HCT116 (cell line): ENCODE data around the gene MTA2. TPM values are rescaled to one million over a fixed set of nuclear protein-coding genes. Genes with fewer than 3 reads are reported as not detected.
A peak's percentile ranks its signal among the peaks of the same experiment; 100 is the strongest.

Experiments
- ATAC-seq: fragments of 200-7000 bp; cut with Tn5 transposase; 2 replicates; pipeline ENCODE4 v1.9.1; 2020; ENCODE audit warnings: mild to moderate bottlenecking, moderate library complexity
- BruUV-seq: library from RNA; stranded (reverse); fragments of 400-500 nt; replicated peaks from 2 replicates; lab custom pipeline; 2021; lab: Mats Ljungman, UMichigan
- CTCF ChIA-PET: fragments of 300-600 bp; sonication (Branson Sonifier 250); formaldehyde crosslinking; loops from one replicate; lab custom pipeline; 2021; ENCODE audit warnings: antibody characterized with exemption; lab: Charles Lee
- POLR2A ChIA-PET: fragments of 300-600, 350-600 bp; sonication (Branson Sonifier 250); formaldehyde crosslinking; loops from one replicate; lab custom pipeline; 2021; ENCODE audit warnings: antibody characterized with exemption; lab: Charles Lee
- RAD21 ChIA-PET, 2 experiments: fragments of 300-600 bp; sonication (Branson Sonifier 250); formaldehyde crosslinking; loops; one replicate each; lab custom pipeline; 2023; ENCODE audit warnings: low total read pairs in 2 of 2; ENCODE audit not compliant: uncharacterized antibody in 2 of 2, unreplicated experiment in 2 of 2, low non-redundant PET in 1 of 2; lab: Charles Lee
- DNase-seq: peaks from one replicate; pipeline ENCODE4 v3.0.0-alpha.2; 2010; ENCODE audit warnings: low read depth, low spot score
- H2AFZ ChIP-seq: fragments of 200-600 bp; shearing (Covaris generic), sonication (generic); 2 replicates; pipeline ENCODE4 v1.6.1; 2017; ENCODE audit warnings: low read depth, mixed run types, mixed read lengths, antibody characterized with exemption, low read length; ENCODE audit not compliant: poor library complexity, severe bottlenecking
- H3K27ac ChIP-seq: 2 replicates; pipeline ENCODE4 v1.5.1; 2012; ENCODE audit warnings: low read depth, low read length
- H3K27me3 ChIP-seq: fragments of 200-600 bp; sonication (generic); 2 replicates; pipeline ENCODE4 v1.6.1; 2016; ENCODE audit warnings: mixed run types, low read length, mixed read lengths; ENCODE audit not compliant: insufficient read depth
- H3K36me3 ChIP-seq, 2 experiments: fragments of 200-500 bp in 1 of 2; fragments of 200-600 bp in 1 of 2; sonication (Bioruptor generic) in 1 of 2; sonication (generic) in 1 of 2; 2 replicates each; pipeline versions ENCODE4 v1.5.1 to v1.6.1; 2014 to 2016; ENCODE audit warnings: low read length in 2 of 2, inconsistent platforms in 1 of 2, mixed read lengths in 1 of 2, mixed run types in 1 of 2; ENCODE audit not compliant: insufficient read depth in 2 of 2, control insufficient read depth in 1 of 2
- H3K4me1 ChIP-seq, 2 experiments: fragments of 200-600 bp in 1 of 2; sonication (generic) in 1 of 2; 2 replicates each; pipeline versions ENCODE4 v1.5.1 to v1.6.1; 2012 to 2017; ENCODE audit warnings: low read length in 2 of 2, inconsistent platforms in 1 of 2, mild to moderate bottlenecking in 1 of 2, mixed read lengths in 1 of 2, mixed run types in 1 of 2, moderate library complexity in 1 of 2; ENCODE audit not compliant: insufficient read depth in 2 of 2, control insufficient read depth in 1 of 2
- H3K4me2 ChIP-seq: fragments of 200-600 bp; sonication (generic); 2 replicates; pipeline ENCODE4 v1.6.1; 2017; ENCODE audit warnings: mixed run types, low read length, mixed read lengths
- H3K4me3 ChIP-seq, 2 experiments: fragments of 200-600 bp in 1 of 2; sonication (generic) in 1 of 2; replicated peaks in 1 of 2; 2 replicates each; pipeline ENCODE4 v1.5.1; 2011 to 2016; ENCODE audit warnings: low read length in 2 of 2, control low read depth in 1 of 2, low read depth in 1 of 2, mild to moderate bottlenecking in 1 of 2, mixed read lengths in 1 of 2, mixed run types in 1 of 2
- H3K79me2 ChIP-seq: fragments of 200-600 bp; sonication (generic); 2 replicates; pipeline ENCODE4 v1.6.1; 2017; ENCODE audit warnings: mild to moderate bottlenecking, mixed run types, low read length, moderate library complexity, mixed read lengths; ENCODE audit not compliant: insufficient read depth
- H3K9ac ChIP-seq: fragments of 200-600 bp; sonication (generic); 2 replicates; pipeline ENCODE4 v1.6.1; 2016; ENCODE audit warnings: low read length, mixed read lengths
- H3K9me2 ChIP-seq: fragments of 200-600 bp; sonication (generic), shearing (Covaris generic); 2 replicates; pipeline ENCODE4 v1.6.1; 2017; ENCODE audit warnings: mixed run types, mild to moderate bottlenecking, moderate library complexity; ENCODE audit not compliant: insufficient read depth
- H3K9me3 ChIP-seq, 2 experiments: fragments of 200-500 bp in 1 of 2; fragments of 200-600 bp in 1 of 2; sonication (Bioruptor generic) in 1 of 2; sonication (generic) in 1 of 2; 2 replicates each; pipeline ENCODE4 v1.6.1; 2014 to 2017; ENCODE audit warnings: low read length in 2 of 2, mixed read lengths in 2 of 2, inconsistent platforms in 1 of 2, low read depth in 1 of 2, mild to moderate bottlenecking in 1 of 2, mixed run types in 1 of 2, moderate library complexity in 1 of 2; ENCODE audit not compliant: control insufficient read depth in 1 of 2, insufficient read depth in 1 of 2
- H4K20me1 ChIP-seq: fragments of 200-600 bp; sonication (generic), shearing (Covaris generic); 2 replicates; pipeline ENCODE4 v1.6.1; 2017; ENCODE audit warnings: mixed run types, mild to moderate bottlenecking, moderate library complexity; ENCODE audit not compliant: insufficient read depth
- POLR2A ChIP-seq: IDR thresholded peaks from 2 replicates; pipeline ENCODE4 v1.7.0; 2011; ENCODE audit warnings: borderline replicate concordance; ENCODE audit not compliant: insufficient read depth, insufficient read length; ENCODE audit errors: extremely low read depth
- POLR2AphosphoS5 ChIP-seq: IDR thresholded peaks from 2 replicates; pipeline ENCODE4 v1.6.1; 2011; ENCODE audit warnings: mild to moderate bottlenecking, low read depth, low read length, moderate library complexity
- SRF ChIP-seq: IDR thresholded peaks from 2 replicates; pipeline ENCODE4 v1.6.1; 2012; ENCODE audit warnings: low read depth
- TCF7L2 ChIP-seq: IDR thresholded peaks from 2 replicates; pipeline ENCODE4 v1.7.0; 2011; ENCODE audit warnings: borderline replicate concordance, inconsistent platforms; ENCODE audit not compliant: insufficient read depth, insufficient read length; ENCODE audit errors: extremely low read depth
- ZBTB33 ChIP-seq: IDR thresholded peaks from 2 replicates; pipeline ENCODE4 v1.6.1; 2011; ENCODE audit warnings: mild to moderate bottlenecking, low read length, moderate library complexity; ENCODE audit not compliant: insufficient replicate concordance; ENCODE audit errors: extremely low read depth
- intact Hi-C: fragments of 100-400 bp; cut with micrococcal nuclease; formaldehyde crosslinking; loops from 2 replicates; pipeline ENCODE4 v1.10.0; 2022
- total RNA-seq: library from RNA; stranded (reverse); gene quantifications from one replicate; pipeline ENCODE4 v1.2.1, GENCODE V29; 2021; ENCODE audit not compliant: unreplicated experiment

MTA2 gene
- total RNA-seq, 1 experiment from 2014 or later, result 98.9 TPM

GRCh38 chr11:62599069-62599696, 2.5 kb downstream of the MTA2 start:
- peaks cover 58% of the 10 kb centered on the region for H3K79me2 ChIP-seq
- ATAC-seq, result peak; percentile 69
- peak overlapping the region; percentile 92 to 94 for H3K4me3 ChIP-seq
- H3K9ac ChIP-seq, result peak overlapping the region; percentile 99
- peak overlapping the region; percentile 99 for H3K27ac ChIP-seq
- RAD21 ChIA-PET, result interaction anchor here (0.6 to 0.7 kb wide), 3 partner anchors 7 to 95 kb away, joined by 3 to 6 read pairs (median 4); no protein-coding TSS in a partner anchor
- CTCF ChIA-PET, result interaction anchor here (0.9 to 1.7 kb wide), 5 partner anchors 8 to 174 kb away, joined by 3 to 9 read pairs (median 4); partner anchors contain the start of genes EML3, ROM1 and TUT1
- H3K9me3 ChIP-seq, result no peaks in the 10 kb centered on the region
- DNase-seq, result peak; percentile 99
- H3K9me2 ChIP-seq, result no peaks in the 10 kb centered on the region
- no peak overlapping the region for H2AFZ ChIP-seq
- H3K4me2 ChIP-seq, result peak overlapping the region; percentile 88
- H3K4me1 ChIP-seq, result peaks cover 13 to 36% of the 10 kb centered on the region in 2 experiments
- no TSS peak for BruUV-seq
- intact Hi-C loops, result no loop called here
- H3K36me3 ChIP-seq, result peaks cover 34 to 45% of the 10 kb centered on the region in 2 experiments; a peak in 3 of 4 replicates
- TF ChIP-seq ZBTB33, result no peak
- TF ChIP-seq POLR2AphosphoS5, result peak; percentile 69
- TF ChIP-seq TCF7L2, result peak; percentile 9
- TF ChIP-seq, all 23 proteins: peak for 2
- Histone ChIP-seq H4K20me1 (no peaks in the 10 kb centered on the region), H3K27me3 (no peaks in the 10 kb centered on the region)
- POLR2A ChIA-PET, result interaction anchor here (0.6 to 1.7 kb wide), 4 partner anchors 25 to 242 kb away, joined by 3 to 11 read pairs (median 6); partner anchors contain the start of genes C11orf98, CSKMT and EEF1G

DNA sequence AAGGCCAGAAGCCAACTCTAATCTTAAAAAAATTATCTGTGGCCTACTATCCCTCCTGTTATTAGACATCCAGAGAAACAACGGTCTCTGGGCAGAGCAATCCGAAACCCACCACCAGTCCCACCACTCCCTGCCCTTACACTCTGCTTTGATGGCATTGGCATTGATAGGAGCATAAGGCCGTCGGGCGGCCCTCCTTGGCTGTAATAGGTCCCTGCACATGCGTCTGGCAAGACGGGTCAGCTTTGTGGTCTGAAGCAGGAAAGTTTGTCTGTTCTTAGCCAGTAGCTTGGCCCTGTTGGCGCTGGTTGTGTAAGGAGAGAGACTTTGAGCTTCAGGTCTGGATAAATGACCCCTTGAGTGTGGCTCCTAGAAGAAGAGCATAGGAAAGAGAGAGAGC, 6.5 kb downstream of the MTA2 start:
- ChIA-PET RAD21 (interaction anchor here in 1 of 2 experiments (0.5 kb wide), 1 partner anchor 102 kb away, joined by 3 read pairs; no protein-coding TSS in a partner anchor), POLR2A (no interaction called here), CTCF (no interaction called here)
- Histone ChIP-seq H3K4me3 (no peak overlapping the region), H2AFZ (no peak overlapping the region), H3K9me2 (no peaks in the 10 kb centered on the region), H3K4me2 (no peak overlapping the region), H3K79me2 (peaks cover 63% of the 10 kb centered on the region), H4K20me1 (no peaks in the 10 kb centered on the region), H3K4me1 (peaks cover 26 to 43% of the 10 kb centered on the region in 2 experiments), H3K9ac (no peak overlapping the region), H3K36me3 (peaks cover 40 to 58% of the 10 kb centered on the region in 2 experiments; a peak in 3 of 4 replicates), H3K9me3 (no peaks in the 10 kb centered on the region), H3K27me3 (no peaks in the 10 kb centered on the region), H3K27ac (no peak overlapping the region)
- DNase-seq, result no peak
- BruUV-seq, result no TSS peak
- intact Hi-C loops, result no loop called here
- TF ChIP-seq POLR2AphosphoS5 (no peak), SRF (no peak), POLR2A (no peak), TCF7L2 (no peak)
- no peak for ATAC-seq
